GM12878 (cell line): ENCODE results near the gene CSTPP1. TPM values are rescaled to one million over a fixed set of nuclear protein-coding genes. Genes with fewer than 3 reads are reported as not detected.
"Not testable (repeated sequence)": the region's sequence is repeated elsewhere in the genome, so short reads cannot be mapped to it uniquely, and the experiment has no call there.

Experiments
- ATAC-seq: fragments of 200-7000 bp; cut with Tn5 transposase; 3 replicates; pipeline ENCODE4 v1.9.1; 2020; ENCODE audit warnings: mild to moderate bottlenecking, moderate library complexity
- BruUV-seq: library from RNA; stranded (reverse); fragments of 400-500 nt; replicated peaks from 2 replicates; lab custom pipeline; 2021; lab: Mats Ljungman, UMichigan
- CTCF ChIA-PET: fragments of 300-600 bp; sonication (Branson Sonifier 250); formaldehyde crosslinking; extraction: SDS; loops from one replicate; lab custom pipeline; 2021; ENCODE audit warnings: inconsistent platforms; lab: Yijun Ruan, JAX
- POLR2A ChIA-PET: fragments of 350-600 bp; formaldehyde crosslinking; extraction: SDS; loops from one replicate; lab custom pipeline; 2021; ENCODE audit warnings: inconsistent platforms; lab: Charles Lee
- RAD21 ChIA-PET: fragments of 300-600 bp; sonication (Branson Sonifier 250); formaldehyde crosslinking; loops from one replicate; lab custom pipeline; 2023; ENCODE audit warnings: antibody characterized with exemption; ENCODE audit not compliant: unreplicated experiment; lab: Charles Lee
- SMC1A ChIA-PET: fragments of 300-600 bp; sonication (Branson Sonifier 250); formaldehyde crosslinking; loops from one replicate; lab custom pipeline; 2023; ENCODE audit not compliant: unreplicated experiment, uncharacterized antibody; lab: Charles Lee
- DNase-seq: peaks from one replicate; pipeline ENCODE4 v3.0.0-alpha.2; 2011; ENCODE audit warnings: low read depth, low spot score
- FAIRE-seq: peaks from 3 replicates; lab custom pipeline; 2011; peaks lifted over from hg19 to GRCh38; lab: Jason Lieb, UNC
- H2AFZ ChIP-seq: 2 replicates; pipeline ENCODE4 v1.6.0; 2011; ENCODE audit warnings: low read depth, low read length, control low read depth; ENCODE audit not compliant: control insufficient read depth
- H3K27ac ChIP-seq: 2 replicates; pipeline ENCODE4 v1.5.1; 2011; ENCODE audit warnings: control low read depth; ENCODE audit not compliant: control insufficient read depth, insufficient read depth
- H3K27me3 ChIP-seq, 2 experiments: replicated peaks in 1 of 2; 2 replicates each; pipeline versions ENCODE4 v1.6.0 to v1.6.1; 2011; ENCODE audit warnings: low read length in 1 of 2; ENCODE audit not compliant: control insufficient read depth in 2 of 2, insufficient read depth in 2 of 2
- H3K36me3 ChIP-seq, 2 experiments: 2 replicates each; pipeline ENCODE4 v1.5.1; 2011; ENCODE audit warnings: low read length in 1 of 2; ENCODE audit not compliant: control insufficient read depth in 2 of 2, insufficient read depth in 2 of 2
- H3K4me1 ChIP-seq: 2 replicates; pipeline ENCODE4 v1.6.1; 2011; ENCODE audit warnings: mild to moderate bottlenecking, low read length, moderate library complexity, mixed read lengths; ENCODE audit not compliant: control insufficient read depth, insufficient read depth
- H3K4me2 ChIP-seq: 2 replicates; pipeline ENCODE4 v1.6.0; 2011; ENCODE audit warnings: control low read depth; ENCODE audit not compliant: control insufficient read depth, insufficient read depth
- H3K4me3 ChIP-seq: fragments of 200-600 bp; sonication (generic); 2 replicates; pipeline ENCODE4 v1.5.1; 2016
- H3K79me2 ChIP-seq: 2 replicates; pipeline ENCODE4 v1.6.0; 2011; ENCODE audit warnings: low read length; ENCODE audit not compliant: control insufficient read depth, insufficient read depth
- H3K9ac ChIP-seq: 2 replicates; pipeline ENCODE4 v1.8.0; 2011; ENCODE audit warnings: low read length, control low read depth, mixed read lengths; ENCODE audit not compliant: control insufficient read depth, insufficient read depth
- H3K9me3 ChIP-seq: replicated peaks from 3 replicates; pipeline ENCODE4 v1.5.1; 2011; ENCODE audit warnings: mild to moderate bottlenecking, low read length; ENCODE audit not compliant: control insufficient read depth, insufficient read depth
- H4K20me1 ChIP-seq: 2 replicates; pipeline ENCODE4 v1.6.0; 2011; ENCODE audit not compliant: control insufficient read depth, insufficient read depth
- CBX5 ChIP-seq: sonication (generic); IDR thresholded peaks from 2 replicates; pipeline ENCODE4 v1.6.1; 2016; ENCODE audit warnings: low read depth, moderate library complexity, mild to moderate bottlenecking, inconsistent platforms
- FOXK2 ChIP-seq: fragments of 450-650 bp; IDR thresholded peaks from 2 replicates; pipeline ENCODE4 v1.6.1; 2017; ENCODE audit warnings: mild to moderate bottlenecking, moderate library complexity
- YBX1 ChIP-seq: fragments of 450-650 bp; IDR thresholded peaks from 2 replicates; pipeline ENCODE4 v1.6.1; 2016; ENCODE audit warnings: antibody characterized with exemption
- WGBS: methylation state at CpG from one replicate; pipeline ENCODE4 v1.1.6; 2016; ENCODE audit warnings: low lambda C conversion rate; ENCODE audit not compliant: insufficient replicate concordance, insufficient coverage; ENCODE audit errors: missing lambda C conversion rate; 5-methylcytosine and 5-hydroxymethylcytosine counted together
- in situ Hi-C: fragments of 300-500 bp; cut with MboI; formaldehyde crosslinking; loops from 9 replicates; pipeline ENCODE4 v1.14.3; 2018; ENCODE audit warnings: mixed read lengths
- intact Hi-C: fragments of 100-400 bp; cut with micrococcal nuclease; formaldehyde crosslinking; loops from one replicate; pipeline ENCODE4 v1.14.2; 2022; ENCODE audit not compliant: unreplicated experiment
- polyA plus RNA-seq, 11 experiments: library from polyadenylated mRNA; depleted of rRNA in 4 of 11; unstranded in 6 of 11; stranded (reverse) in 5 of 11; fragments of >200 nt; fragmentation: Nextera tagmentation in 4 of 11; fragmentation: Illumina TruSeq in 1 of 11; extraction: Ambion mirVana in 4 of 11; extraction: Trizol in 1 of 11; gene quantifications; 1 replicate in 1 of 11; 2 replicates in 10 of 11; pipeline versions ENCODE4 v1.2.1 to v1.2.3, GENCODE V29; 2011 to 2016; ENCODE audit warnings: inconsistent platforms in 2 of 11, missing spikeins in 2 of 11, low read depth in 1 of 11
- total RNA-seq, 4 experiments: library from RNA; depleted of rRNA in 3 of 4; stranded (reverse); fragments of >200 nt in 3 of 4; fragmentation: Illumina TruSeq in 1 of 4; extraction: Trizol in 1 of 4; gene quantifications; 2 replicates each; pipeline versions ENCODE4 v1.2.1 to v1.2.3, GENCODE V29; 2013 to 2021
- TF ChIP-seq, protein P1 (sequence below): fragments of 450-650 bp; IDR thresholded peaks from 2 replicates; pipeline ENCODE4 v1.6.1; 2017; ENCODE audit warnings: mild to moderate bottlenecking
- TF ChIP-seq, protein P2 (sequence below): fragments of 450-650 bp; IDR thresholded peaks from 2 replicates; pipeline ENCODE4 v1.6.1; 2017; ENCODE audit warnings: antibody characterized with exemption, mild to moderate bottlenecking, moderate library complexity
- TF ChIP-seq, protein P3 (sequence below): fragments of 450-650 bp; IDR thresholded peaks from 2 replicates; pipeline ENCODE4 v1.6.1; 2016; ENCODE audit warnings: mild to moderate bottlenecking

Gene CSTPP1
- total and polyA plus RNA-seq, 10 of the 15 experiments (the other 5 are each of a cell fraction or from before 2014, with no cell fraction given), result 7.1 to 23.4 (median 17.5) TPM

DNA sequence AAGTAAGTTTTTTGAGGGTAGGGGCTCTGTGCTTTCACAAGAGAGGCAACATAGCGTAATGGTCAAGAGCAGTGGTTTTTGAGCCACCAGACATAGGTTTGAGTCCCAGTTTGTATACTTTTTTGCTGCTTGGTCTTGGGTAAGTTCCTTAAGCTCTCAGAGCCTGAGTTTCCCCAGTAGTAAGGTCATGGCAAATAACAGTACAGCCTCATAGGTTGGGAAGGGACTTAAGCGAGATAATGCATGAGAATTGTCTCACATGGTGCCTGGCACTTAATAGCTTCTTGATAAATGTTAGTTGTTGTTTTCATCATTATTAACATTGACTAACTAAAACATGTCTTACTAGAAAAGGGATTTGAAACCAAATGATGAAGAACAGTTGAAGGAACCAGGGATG is 157.0 kb downstream of the CSTPP1 start (continued):
- TF ChIP-seq, protein P1, sequence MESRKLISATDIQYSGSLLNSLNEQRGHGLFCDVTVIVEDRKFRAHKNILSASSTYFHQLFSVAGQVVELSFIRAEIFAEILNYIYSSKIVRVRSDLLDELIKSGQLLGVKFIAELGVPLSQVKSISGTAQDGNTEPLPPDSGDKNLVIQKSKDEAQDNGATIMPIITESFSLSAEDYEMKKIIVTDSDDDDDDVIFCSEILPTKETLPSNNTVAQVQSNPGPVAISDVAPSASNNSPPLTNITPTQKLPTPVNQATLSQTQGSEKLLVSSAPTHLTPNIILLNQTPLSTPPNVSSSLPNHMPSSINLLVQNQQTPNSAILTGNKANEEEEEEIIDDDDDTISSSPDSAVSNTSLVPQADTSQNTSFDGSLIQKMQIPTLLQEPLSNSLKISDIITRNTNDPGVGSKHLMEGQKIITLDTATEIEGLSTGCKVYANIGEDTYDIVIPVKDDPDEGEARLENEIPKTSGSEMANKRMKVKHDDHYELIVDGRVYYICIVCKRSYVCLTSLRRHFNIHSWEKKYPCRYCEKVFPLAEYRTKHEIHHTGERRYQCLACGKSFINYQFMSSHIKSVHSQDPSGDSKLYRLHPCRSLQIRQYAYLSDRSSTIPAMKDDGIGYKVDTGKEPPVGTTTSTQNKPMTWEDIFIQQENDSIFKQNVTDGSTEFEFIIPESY, result no peak
- no peak for TF ChIP-seq CBX5
- TF ChIP-seq FOXK2, result no peak
- TF ChIP-seq YBX1, result no peak
- TF ChIP-seq, protein P2, sequence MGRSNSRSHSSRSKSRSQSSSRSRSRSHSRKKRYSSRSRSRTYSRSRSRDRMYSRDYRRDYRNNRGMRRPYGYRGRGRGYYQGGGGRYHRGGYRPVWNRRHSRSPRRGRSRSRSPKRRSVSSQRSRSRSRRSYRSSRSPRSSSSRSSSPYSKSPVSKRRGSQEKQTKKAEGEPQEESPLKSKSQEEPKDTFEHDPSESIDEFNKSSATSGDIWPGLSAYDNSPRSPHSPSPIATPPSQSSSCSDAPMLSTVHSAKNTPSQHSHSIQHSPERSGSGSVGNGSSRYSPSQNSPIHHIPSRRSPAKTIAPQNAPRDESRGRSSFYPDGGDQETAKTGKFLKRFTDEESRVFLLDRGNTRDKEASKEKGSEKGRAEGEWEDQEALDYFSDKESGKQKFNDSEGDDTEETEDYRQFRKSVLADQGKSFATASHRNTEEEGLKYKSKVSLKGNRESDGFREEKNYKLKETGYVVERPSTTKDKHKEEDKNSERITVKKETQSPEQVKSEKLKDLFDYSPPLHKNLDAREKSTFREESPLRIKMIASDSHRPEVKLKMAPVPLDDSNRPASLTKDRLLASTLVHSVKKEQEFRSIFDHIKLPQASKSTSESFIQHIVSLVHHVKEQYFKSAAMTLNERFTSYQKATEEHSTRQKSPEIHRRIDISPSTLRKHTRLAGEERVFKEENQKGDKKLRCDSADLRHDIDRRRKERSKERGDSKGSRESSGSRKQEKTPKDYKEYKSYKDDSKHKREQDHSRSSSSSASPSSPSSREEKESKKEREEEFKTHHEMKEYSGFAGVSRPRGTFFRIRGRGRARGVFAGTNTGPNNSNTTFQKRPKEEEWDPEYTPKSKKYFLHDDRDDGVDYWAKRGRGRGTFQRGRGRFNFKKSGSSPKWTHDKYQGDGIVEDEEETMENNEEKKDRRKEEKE, result no peak
- TF ChIP-seq, protein P3, sequence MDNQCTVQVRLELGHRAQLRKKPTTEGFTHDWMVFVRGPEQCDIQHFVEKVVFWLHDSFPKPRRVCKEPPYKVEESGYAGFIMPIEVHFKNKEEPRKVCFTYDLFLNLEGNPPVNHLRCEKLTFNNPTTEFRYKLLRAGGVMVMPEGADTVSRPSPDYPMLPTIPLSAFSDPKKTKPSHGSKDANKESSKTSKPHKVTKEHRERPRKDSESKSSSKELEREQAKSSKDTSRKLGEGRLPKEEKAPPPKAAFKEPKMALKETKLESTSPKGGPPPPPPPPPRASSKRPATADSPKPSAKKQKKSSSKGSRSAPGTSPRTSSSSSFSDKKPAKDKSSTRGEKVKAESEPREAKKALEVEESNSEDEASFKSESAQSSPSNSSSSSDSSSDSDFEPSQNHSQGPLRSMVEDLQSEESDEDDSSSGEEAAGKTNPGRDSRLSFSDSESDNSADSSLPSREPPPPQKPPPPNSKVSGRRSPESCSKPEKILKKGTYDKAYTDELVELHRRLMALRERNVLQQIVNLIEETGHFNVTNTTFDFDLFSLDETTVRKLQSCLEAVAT, result no peak

DNA sequence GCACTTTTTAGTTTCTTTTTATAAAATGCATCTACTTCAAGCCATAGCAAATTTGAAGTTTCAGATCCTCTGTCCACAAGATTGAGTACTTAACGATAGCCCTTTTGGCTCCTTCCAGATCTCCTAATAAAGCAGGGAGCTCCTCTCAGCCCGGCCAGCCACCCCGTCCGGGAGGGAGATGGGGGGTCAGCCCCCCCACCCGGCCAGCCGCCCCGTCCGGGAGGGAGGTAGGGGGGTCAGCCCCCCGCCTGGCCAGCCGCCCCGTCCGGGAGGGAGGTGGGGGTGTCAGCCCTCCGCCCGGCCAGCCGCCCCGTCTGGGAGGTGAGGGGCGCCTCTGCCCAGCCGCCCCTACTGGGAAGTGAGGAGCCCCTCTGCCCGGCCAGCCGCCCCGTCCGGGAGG is 160.3 kb downstream of the CSTPP1 start:
- RAD21 ChIA-PET, DNase-seq, H3K9ac ChIP-seq, in situ Hi-C loops, POLR2A ChIA-PET, H3K27me3 ChIP-seq, FAIRE-seq, BruUV-seq, H3K4me2 ChIP-seq, SMC1A ChIA-PET, H3K27ac ChIP-seq, H3K36me3 ChIP-seq, H3K9me3 ChIP-seq, H3K79me2 ChIP-seq, H3K4me3 ChIP-seq, H4K20me1 ChIP-seq, H2AFZ ChIP-seq, CTCF ChIA-PET, intact Hi-C loops, H3K4me1 ChIP-seq, ATAC-seq: not testable (repeated sequence)
- WGBS, result 69% methylated on average over 4 of the region's 22 CpGs

DNA sequence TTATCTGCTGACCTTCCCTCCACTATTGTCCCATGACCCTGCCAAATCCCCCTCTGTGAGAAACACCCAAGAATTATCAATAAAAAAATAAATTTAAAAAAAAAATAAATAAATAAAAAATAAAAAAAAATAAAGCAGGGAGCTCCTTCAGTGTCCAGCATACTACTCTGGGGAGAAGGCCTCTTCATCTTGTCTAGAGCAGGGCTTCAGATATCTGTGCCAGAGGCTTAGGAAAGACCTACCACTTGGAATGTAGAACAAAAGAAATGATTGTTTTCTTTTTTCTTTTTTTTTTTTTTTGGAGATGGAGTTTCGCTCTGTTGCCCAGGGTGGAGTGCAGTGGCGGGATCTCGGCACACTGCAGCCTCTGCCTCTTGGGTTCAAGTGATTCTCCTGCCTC is 161.7 kb downstream of the CSTPP1 start:
- in situ Hi-C loops, DNase-seq, intact Hi-C loops: not testable (repeated sequence)

More for the DNA sequence above, 161.7 kb downstream of the CSTPP1 start:
- H4K20me1 ChIP-seq, FAIRE-seq, RAD21 ChIA-PET, H3K9ac ChIP-seq, ATAC-seq, H2AFZ ChIP-seq, SMC1A ChIA-PET, H3K9me3 ChIP-seq, H3K36me3 ChIP-seq, H3K27ac ChIP-seq, H3K27me3 ChIP-seq, H3K4me2 ChIP-seq, H3K4me1 ChIP-seq, H3K79me2 ChIP-seq, H3K4me3 ChIP-seq, BruUV-seq: not testable (repeated sequence)
- CTCF ChIA-PET, result interaction anchor here (1.2 kb wide), 1 partner anchor 77 kb away, joined by 3 read pairs; no protein-coding TSS in a partner anchor
- POLR2A ChIA-PET, result interaction anchor here (0.7 kb wide), 1 partner anchor 276 kb away, joined by 3 read pairs; no protein-coding TSS in a partner anchor
- no CpG with 5 or more reads among the region's 3 CpGs for WGBS
